K562 (cell line): Measurements from ENCODE around the gene HPDL. TPM values are rescaled to one million over a fixed set of nuclear protein-coding genes. Genes with fewer than 3 reads are reported as not detected.

Experiments used
- ATAC-seq: fragments of 200-7000 bp; cut with Tn5 transposase; 3 replicates; pipeline ENCODE4 v1.9.1; 2020; ENCODE audit warnings: moderate library complexity
- BruUV-seq: library from RNA; stranded (reverse); fragments of 400-500 nt; replicated peaks from 2 replicates; lab custom pipeline; 2021; lab: Mats Ljungman, UMichigan
- CTCF ChIA-PET: fragments of 300-600 bp; formaldehyde crosslinking; extraction: SDS; loops from one replicate; lab custom pipeline; 2021; ENCODE audit warnings: low intra/inter-chr PET ratio; lab: Yijun Ruan, JAX
- POLR2A ChIA-PET: fragments of 300-600, 350-650 bp; sonication (Branson Sonifier 250); formaldehyde crosslinking; extraction: SDS; loops from one replicate; lab custom pipeline; 2021; ENCODE audit warnings: antibody characterized with exemption, inconsistent platforms; lab: Yijun Ruan, JAX
- DNase-seq, 4 experiments: peaks; one replicate each; pipeline versions ENCODE4 v3.0.0 to v3.0.0-alpha.2; 2011 to 2018; ENCODE audit warnings: low spot score in 3 of 4, mixed read lengths in 3 of 4; ENCODE audit errors: extremely low read depth in 1 of 4
- FAIRE-seq: peaks from 2 replicates; lab custom pipeline; 2011; peaks lifted over from hg19 to GRCh38; lab: Jason Lieb, UNC
- H2AFZ ChIP-seq: 2 replicates; pipeline ENCODE4 v1.6.0; 2011; ENCODE audit warnings: low read depth, low read length, control low read depth, inconsistent platforms
- H3K27ac ChIP-seq: fragments of 200-600 bp; 3 replicates; pipeline ENCODE4 v1.8.0; 2011; ENCODE audit warnings: low read depth, mild to moderate bottlenecking, control low read depth, inconsistent platforms, low read length, moderate library complexity, mixed read lengths; ENCODE audit errors: extremely low read depth
- H3K27me3 ChIP-seq, 2 experiments: fragments of 300-600 bp in 1 of 2; 2 replicates in 1 of 2; 3 replicates in 1 of 2; pipeline versions ENCODE4 v1.6.0 to v1.8.0; 2011; ENCODE audit warnings: inconsistent platforms in 2 of 2, low read length in 2 of 2, mild to moderate bottlenecking in 1 of 2, mixed read lengths in 1 of 2, moderate library complexity in 1 of 2; ENCODE audit not compliant: control insufficient read depth in 2 of 2, insufficient read depth in 2 of 2
- H3K36me3 ChIP-seq: fragments of 300-600 bp; 3 replicates; pipeline ENCODE4 v1.8.0; 2011; ENCODE audit warnings: mild to moderate bottlenecking, low read length, inconsistent platforms; ENCODE audit not compliant: control insufficient read depth, insufficient read depth
- H3K4me1 ChIP-seq, 2 experiments: fragments of 200-600 bp in 1 of 2; replicated peaks in 1 of 2; 2 replicates in 1 of 2; 3 replicates in 1 of 2; pipeline versions ENCODE4 v1.5.1 to v1.8.0; 2011; ENCODE audit warnings: inconsistent platforms in 2 of 2, low read length in 2 of 2, mild to moderate bottlenecking in 1 of 2, mixed read lengths in 1 of 2, moderate library complexity in 1 of 2; ENCODE audit not compliant: control insufficient read depth in 2 of 2, insufficient read depth in 2 of 2
- H3K4me2 ChIP-seq: 2 replicates; pipeline ENCODE4 v1.6.1; 2011; ENCODE audit warnings: low read length, control low read depth, inconsistent platforms, mixed read lengths; ENCODE audit not compliant: insufficient read depth
- H3K4me3 ChIP-seq: fragments of 200-600 bp; sonication (generic), shearing (Covaris generic); 2 replicates; pipeline ENCODE4 v1.5.1; 2016; ENCODE audit warnings: control low read depth, inconsistent platforms
- H3K79me2 ChIP-seq: fragments of 200-600 bp; 3 replicates; pipeline ENCODE4 v1.8.0; 2011; ENCODE audit warnings: low read length, inconsistent platforms; ENCODE audit not compliant: control insufficient read depth, insufficient read depth
- H3K9ac ChIP-seq, 2 experiments: 2 replicates each; pipeline versions ENCODE4 v1.6.0 to v1.6.1; 2011; ENCODE audit warnings: low read depth in 2 of 2, low read length in 2 of 2, control low read depth in 1 of 2, inconsistent platforms in 1 of 2, mild to moderate bottlenecking in 1 of 2, mixed read lengths in 1 of 2; ENCODE audit not compliant: insufficient read depth in 1 of 2
- H3K9me1 ChIP-seq: one replicate; pipeline ENCODE4 v1.6.0; 2011; ENCODE audit warnings: inconsistent platforms, mild to moderate bottlenecking, low read length, moderate library complexity; ENCODE audit not compliant: control insufficient read depth, insufficient read depth
- H3K9me3 ChIP-seq: replicated peaks from 2 replicates; pipeline ENCODE4 v1.5.1; 2011; ENCODE audit warnings: low read depth, low read length, inconsistent platforms; ENCODE audit not compliant: control insufficient read depth, insufficient read depth
- H4K20me1 ChIP-seq: replicated peaks from 2 replicates; pipeline ENCODE4 v1.6.1; 2011; ENCODE audit warnings: low read length, inconsistent platforms, mixed read lengths; ENCODE audit not compliant: control insufficient read depth, insufficient read depth
- DPF2 ChIP-seq: fragments of 450-650 bp; IDR thresholded peaks from 2 replicates; pipeline ENCODE4 v1.6.1; 2016
- FOXO4 ChIP-seq: fragments of 450-650 bp; formaldehyde crosslinking; IDR thresholded peaks from 2 replicates; pipeline ENCODE4 v1.4.0; 2020; ENCODE audit warnings: mild to moderate bottlenecking, moderate library complexity
- ZNF668 ChIP-seq: fragments of 250-450 bp; sonication (Bioruptor Pico); IDR thresholded peaks from 2 replicates; pipeline ENCODE4 v1.8.0; 2022; ENCODE audit warnings: mild to moderate bottlenecking, inconsistent platforms
- WGBS: fragments of 100-300 bp; shearing (Covaris generic); methylation state at CpG from one replicate; pipeline ENCODE4 v1.1.6; 2016; ENCODE audit warnings: low coverage, mixed read lengths; ENCODE audit not compliant: insufficient coverage; ENCODE audit errors: missing lambda C conversion rate; 5-methylcytosine and 5-hydroxymethylcytosine counted together
- in situ Hi-C: fragments of 300-500 bp; cut with MboI; formaldehyde crosslinking; loops from 4 replicates; pipeline ENCODE4 v1.15.0; 2018; ENCODE audit warnings: inconsistent platforms, mixed read lengths
- intact Hi-C: fragments of 100-400 bp; cut with micrococcal nuclease; formaldehyde crosslinking; loops from 2 replicates; pipeline ENCODE4 v1.14.2; 2022
- polyA plus RNA-seq, 8 experiments: library from polyadenylated mRNA; depleted of rRNA in 4 of 8; stranded (reverse) in 5 of 8; unstranded in 3 of 8; fragments of >200 nt; fragmentation: Nextera tagmentation in 2 of 8; fragmentation: Illumina TruSeq in 1 of 8; extraction: Ambion mirVana in 2 of 8; extraction: Trizol in 1 of 8; gene quantifications; 2 replicates each; pipeline versions ENCODE4 v1.2.1 to v1.2.3, GENCODE V29; 2011 to 2014; ENCODE audit warnings: inconsistent platforms in 1 of 8, missing spikeins in 1 of 8
- total RNA-seq, 7 experiments: library from RNA; depleted of rRNA in 6 of 7; stranded (reverse); fragments of >200 nt in 6 of 7; fragmentation: Illumina TruSeq in 2 of 7; extraction: Trizol in 2 of 7; gene quantifications; 2 replicates each; pipeline versions ENCODE4 v1.2.1 to v1.2.3, GENCODE V29; 2011 to 2021; ENCODE audit warnings: low replicate concordance in 1 of 7
- TF ChIP-seq, protein P1 (sequence below): conservative IDR thresholded peaks from 2 replicates; pipeline ENCODE4 v1.6.1; 2011; ENCODE audit warnings: low read depth, mild to moderate bottlenecking, low read length; ENCODE audit not compliant: control insufficient read depth

HPDL gene
- total and polyA plus RNA-seq, 9 of the 15 experiments (the other 6 are each of a cell fraction or from before 2014, with no cell fraction given), result not detected

DNA sequence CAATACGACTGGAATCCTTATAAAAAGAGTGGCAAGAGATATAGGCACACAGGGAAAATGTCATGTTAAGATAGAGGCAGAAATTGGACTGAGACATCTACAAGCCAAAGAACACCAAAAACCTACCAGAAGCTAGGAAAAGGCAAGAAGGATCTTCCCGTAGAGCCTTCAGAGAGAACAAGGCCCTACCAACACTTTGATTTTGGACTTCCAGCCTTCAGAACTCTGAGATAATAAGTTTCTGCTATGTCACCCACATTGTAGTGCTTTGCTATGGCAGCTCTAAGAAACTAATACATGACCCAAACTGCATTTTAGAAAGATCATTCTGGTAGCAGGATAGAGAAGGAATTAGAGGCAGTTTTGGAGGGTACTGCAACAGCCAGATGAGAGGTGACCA is 37.6 kb downstream of the HPDL start:
- in situ Hi-C loops, result no loop called here

More for the DNA sequence above, 37.6 kb downstream of the HPDL start:
- Histone ChIP-seq H3K4me3 (no peak overlapping the region), H3K36me3 (no peaks in the 10 kb centered on the region), H3K9ac (no peak overlapping the region), H3K9me1 (no peaks in the 10 kb centered on the region), H3K4me1 (peaks cover 0 to 3% of the 10 kb centered on the region in 2 experiments; a peak in 1 of 5 replicates), H3K79me2 (no peaks in the 10 kb centered on the region), H3K27me3 (no peaks in the 10 kb centered on the region), H3K4me2 (no peak overlapping the region), H3K9me3 (no peaks in the 10 kb centered on the region), H3K27ac (no peak overlapping the region), H2AFZ (no peak overlapping the region), H4K20me1 (no peaks in the 10 kb centered on the region)
- ChIA-PET POLR2A (interaction anchor here (0.7 to 1.4 kb wide), 4 partner anchors 12 to 129 kb away, joined by 3 read pairs; no protein-coding TSS in a partner anchor), CTCF (interaction anchor here (0.8 kb wide), 1 partner anchor 129 kb away, joined by 3 read pairs; no protein-coding TSS in a partner anchor)
- BruUV-seq, result no TSS peak
- FAIRE-seq (no peak), DNase-seq (no peak), ATAC-seq (no peak)
- intact Hi-C loops, result no loop called here
- 34% methylated on average over 2 of the region's 2 CpGs for WGBS
- TF ChIP-seq ZNF668 (CRISPR knock-in tag) (no peak), FOXO4 (CRISPR knock-in tag) (no peak), DPF2 (no peak)
- TF ChIP-seq, protein P1, sequence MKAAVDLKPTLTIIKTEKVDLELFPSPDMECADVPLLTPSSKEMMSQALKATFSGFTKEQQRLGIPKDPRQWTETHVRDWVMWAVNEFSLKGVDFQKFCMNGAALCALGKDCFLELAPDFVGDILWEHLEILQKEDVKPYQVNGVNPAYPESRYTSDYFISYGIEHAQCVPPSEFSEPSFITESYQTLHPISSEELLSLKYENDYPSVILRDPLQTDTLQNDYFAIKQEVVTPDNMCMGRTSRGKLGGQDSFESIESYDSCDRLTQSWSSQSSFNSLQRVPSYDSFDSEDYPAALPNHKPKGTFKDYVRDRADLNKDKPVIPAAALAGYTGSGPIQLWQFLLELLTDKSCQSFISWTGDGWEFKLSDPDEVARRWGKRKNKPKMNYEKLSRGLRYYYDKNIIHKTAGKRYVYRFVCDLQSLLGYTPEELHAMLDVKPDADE, result no peak
